Right ventricle myocardium superior (tissue), 1 donor: ENCODE measurements around the gene RAPH1. TPM values are rescaled to one million over a fixed set of nuclear protein-coding genes. Genes with fewer than 3 reads are reported as not detected.
"Not testable (repeated sequence)": the region's sequence is repeated elsewhere in the genome, so short reads cannot be mapped to it uniquely, and the experiment has no call there.

ENCODE experiments used
- ATAC-seq: fragments of 200-7000 bp; cut with Tn5 transposase; one replicate; pipeline ENCODE4 v1.9.1; 2020; ENCODE audit warnings: mild to moderate bottlenecking; ENCODE audit not compliant: poor library complexity
- DNase-seq: peaks from one replicate; pipeline ENCODE4 v3.0.0-alpha.2; 2020
- intact Hi-C: fragments of 100-400 bp; cut with DNase I; formaldehyde crosslinking; loops from one replicate; pipeline ENCODE4 v1.11.2; 2022
- total RNA-seq: library from RNA; stranded (reverse); fragmentation: NEBNext Ultra II Directional; extraction: Animal tissue kit (Norgen Biotek cat#: 25700); gene quantifications from one replicate; pipeline ENCODE4 v1.2.1, GENCODE V29; 2021
- donor health status: DM: no; HTN: yes; CAD: no; lungs with severe emphysema.

RAPH1 gene
- total RNA-seq, 1 donor from 2014 or later: 11.9 TPM

GRCh38 chr2:203551778-203552177 lies 16.7 kb upstream of the RAPH1 start:
- intact Hi-C loops: no loop called here
- ATAC-seq (peak; percentile 15), DNase-seq (no peak)

GRCh38 chr2:203550266-203550665 lies 15.2 kb upstream of the RAPH1 start:
- intact Hi-C loops: no loop called here
- DNase-seq: no peak
- ATAC-seq: no peak

GRCh38 chr2:203549406-203549805 lies 14.3 kb upstream of the RAPH1 start:
- DNase-seq: no peak
- no peak for ATAC-seq
- intact Hi-C loops: no loop called here

- DNase-seq: no peak
- intact Hi-C loops: no loop called here
- ATAC-seq: no peak
Observed at GRCh38 chr2:203548887-203549286, 13.8 kb upstream of the RAPH1 start.

GRCh38 chr2:203547356-203547755 lies 12.3 kb upstream of the RAPH1 start:
- DNase-seq (no peak), ATAC-seq (no peak)
- intact Hi-C loops: no loop called here

- intact Hi-C loops: no loop called here
- no peak for DNase-seq
- ATAC-seq: no peak
Observed at GRCh38 chr2:203544402-203544801, 9.3 kb upstream of the RAPH1 start.

- intact Hi-C loops: no loop called here
Observed at GRCh38 chr2:203543898-203544328, 8.8 kb upstream of the RAPH1 start.

GRCh38 chr2:203540598-203540997 lies 5.5 kb upstream of the RAPH1 start:
- intact Hi-C loops, DNase-seq, ATAC-seq: not testable (repeated sequence)

More at GRCh38 chr2:203543898-203544328, 8.8 kb upstream of the RAPH1 start:
- no peak for DNase-seq
- ATAC-seq: no peak

- not testable (repeated sequence) for ATAC-seq, DNase-seq
- intact Hi-C loops: loop anchor here (10.0 kb wide), 1 partner anchor 147 kb away; no protein-coding TSS in a partner anchor
Observed at GRCh38 chr2:203538237-203538636, 3.1 kb upstream of the RAPH1 start.

GRCh38 chr2:203536586-203536951 lies 1.5 kb upstream of the RAPH1 start:
- not testable (repeated sequence) for DNase-seq, ATAC-seq
- intact Hi-C loops: loop anchor here (10.0 kb wide), 1 partner anchor 148 kb away; no protein-coding TSS in a partner anchor

- ATAC-seq (no peak), DNase-seq (no peak)
- intact Hi-C loops: loop anchor here (10.0 kb wide), 1 partner anchor 149 kb away; no protein-coding TSS in a partner anchor
Observed at GRCh38 chr2:203535784-203536585, 884 bp upstream of the RAPH1 start.

- intact Hi-C loops: loop anchor here (10.0 kb wide), 1 partner anchor 150 kb away; no protein-coding TSS in a partner anchor
- DNase-seq (peak; percentile 65), ATAC-seq (peak; percentile 47)
Observed at GRCh38 chr2:203534621-203535077, 452 bp downstream of the RAPH1 start.

- ATAC-seq (no peak), DNase-seq (no peak)
- intact Hi-C loops: loop anchor here (10.0 kb wide), 1 partner anchor 151 kb away; no protein-coding TSS in a partner anchor
Observed at GRCh38 chr2:203533676-203534591, 1.2 kb downstream of the RAPH1 start.

GRCh38 chr2:203532957-203533658 lies 2.0 kb downstream of the RAPH1 start:
- DNase-seq (no peak), ATAC-seq (no peak)
- intact Hi-C loops: loop anchor here (10.0 kb wide), 1 partner anchor 152 kb away; no protein-coding TSS in a partner anchor

- no peak for ATAC-seq
- no peak for DNase-seq
- intact Hi-C loops: no loop called here
Observed at GRCh38 chr2:203527719-203528118, 7.4 kb downstream of the RAPH1 start.

GRCh38 chr2:203513268-203513667 lies 21.8 kb downstream of the RAPH1 start:
- intact Hi-C loops: not testable (repeated sequence)

GRCh38 chr2:203510941-203511305 lies 24.2 kb downstream of the RAPH1 start:
- DNase-seq: no peak
- intact Hi-C loops: no loop called here
- no peak for ATAC-seq

More at GRCh38 chr2:203513268-203513667, 21.8 kb downstream of the RAPH1 start:
- DNase-seq, ATAC-seq: not testable (repeated sequence)

GRCh38 chr2:203510256-203510940 lies 24.7 kb downstream of the RAPH1 start:
- ATAC-seq: no peak
- intact Hi-C loops: no loop called here
- DNase-seq: no peak
